NB4 (cell line): ENCODE measurements around the gene CXCL6.

Experiments used
- CTCF ChIP-seq: IDR thresholded peaks from one replicate; pipeline ENCODE4 v1.5.1; 2012; ENCODE audit warnings: low read depth, low read length
- MYC ChIP-seq: IDR thresholded peaks from 2 replicates; pipeline ENCODE4 v1.6.1; 2011; ENCODE audit warnings: low read depth, low read length
- POLR2A ChIP-seq: IDR thresholded peaks from 2 replicates; pipeline ENCODE4 v1.6.1; 2011; ENCODE audit warnings: mild to moderate bottlenecking; ENCODE audit not compliant: insufficient read length; ENCODE audit errors: extremely low read depth

GRCh38 chr4:73832651-73833237 is 3.7 kb upstream of the CXCL6 start:
- TF ChIP-seq CTCF (no peak), POLR2A (no peak), MYC (no peak)
